ENCODE data around the gene CLN5.
"Not testable (repeated sequence)": the region's sequence is repeated elsewhere in the genome, so short reads cannot be mapped to it uniquely, and the experiment has no call there.

Gene CLN5

GRCh38 chr13:76974618-76974975 is 17.3 kb upstream of the CLN5 start:
- in situ Hi-C loops (cut with MboI; ENCODE audit: low sequenced_read_pairs): no loop called here

- in situ Hi-C loops (cut with MboI; ENCODE audit: low sequenced_read_pairs): no loop called here
Observed at GRCh38 chr13:76975863-76976262, 16.0 kb upstream of the CLN5 start.

- in situ Hi-C loops (cut with MboI; ENCODE audit: low sequenced_read_pairs): no loop called here
Observed at GRCh38 chr13:76976490-76976889, 15.4 kb upstream of the CLN5 start.

GRCh38 chr13:76976929-76977328 is 15.0 kb upstream of the CLN5 start:
- in situ Hi-C loops (cut with MboI; ENCODE audit: low sequenced_read_pairs): no loop called here

GRCh38 chr13:76980075-76980718 is 11.7 kb upstream of the CLN5 start:
- in situ Hi-C loops (cut with MboI; ENCODE audit: low sequenced_read_pairs): no loop called here

GRCh38 chr13:76982061-76982460 is 9.8 kb upstream of the CLN5 start:
- in situ Hi-C loops (cut with MboI; ENCODE audit: low sequenced_read_pairs): no loop called here

GRCh38 chr13:76983676-76984075 is 8.2 kb upstream of the CLN5 start:
- in situ Hi-C loops (cut with MboI; ENCODE audit: low sequenced_read_pairs): no loop called here

GRCh38 chr13:76991432-76991795 is 467 bp upstream of the CLN5 start:
- in situ Hi-C loops (cut with MboI; ENCODE audit: low sequenced_read_pairs): no loop called here

- in situ Hi-C loops (cut with MboI; ENCODE audit: low sequenced_read_pairs): no loop called here
Observed at GRCh38 chr13:76992548-76993001, 694 bp downstream of the CLN5 start.

- in situ Hi-C loops (cut with MboI; ENCODE audit: low sequenced_read_pairs): no loop called here
Observed at GRCh38 chr13:76993021-76993420, 1.1 kb downstream of the CLN5 start.

GRCh38 chr13:76993473-76993872 is 1.6 kb downstream of the CLN5 start:
- in situ Hi-C loops (cut with MboI; ENCODE audit: low sequenced_read_pairs): no loop called here

GRCh38 chr13:76994281-76994680 is 2.4 kb downstream of the CLN5 start:
- in situ Hi-C loops (cut with MboI; ENCODE audit: low sequenced_read_pairs): no loop called here

GRCh38 chr13:77000475-77000874 is 8.6 kb downstream of the CLN5 start:
- in situ Hi-C loops (cut with MboI; ENCODE audit: low sequenced_read_pairs): no loop called here

GRCh38 chr13:77001540-77001939 is 9.7 kb downstream of the CLN5 start:
- in situ Hi-C loops (cut with MboI; ENCODE audit: low sequenced_read_pairs): no loop called here

GRCh38 chr13:77001963-77002587 is 10.2 kb downstream of the CLN5 start:
- in situ Hi-C loops (cut with MboI; ENCODE audit: low sequenced_read_pairs): no loop called here

- in situ Hi-C loops (cut with MboI; ENCODE audit: low sequenced_read_pairs): no loop called here
Observed at GRCh38 chr13:77002590-77003190, 10.8 kb downstream of the CLN5 start.

GRCh38 chr13:77008337-77008736 is 16.5 kb downstream of the CLN5 start:
- in situ Hi-C loops (cut with MboI; ENCODE audit: low sequenced_read_pairs): not testable (repeated sequence)

- in situ Hi-C loops (cut with MboI; ENCODE audit: low sequenced_read_pairs): no loop called here
Observed at GRCh38 chr13:77009011-77009410, 17.1 kb downstream of the CLN5 start.

- in situ Hi-C loops (cut with MboI; ENCODE audit: low sequenced_read_pairs): not testable (repeated sequence)
Observed at GRCh38 chr13:77009719-77010118, 17.8 kb downstream of the CLN5 start.

GRCh38 chr13:77013853-77014542 is 22.1 kb downstream of the CLN5 start:
- in situ Hi-C loops (cut with MboI; ENCODE audit: low sequenced_read_pairs): no loop called here

- in situ Hi-C loops (cut with MboI; ENCODE audit: low sequenced_read_pairs): no loop called here
Observed at GRCh38 chr13:77014906-77015685, 23.2 kb downstream of the CLN5 start.

Measured in hTERT RPE-1 (cell line).